ENCODE results near the gene LCE1B. TPM values are rescaled to one million over a fixed set of nuclear protein-coding genes. Genes with fewer than 3 reads are reported as not detected.

The LCE1B gene
- total RNA-seq, result not detected
- not detected for polyA plus RNA-seq

DNA sequence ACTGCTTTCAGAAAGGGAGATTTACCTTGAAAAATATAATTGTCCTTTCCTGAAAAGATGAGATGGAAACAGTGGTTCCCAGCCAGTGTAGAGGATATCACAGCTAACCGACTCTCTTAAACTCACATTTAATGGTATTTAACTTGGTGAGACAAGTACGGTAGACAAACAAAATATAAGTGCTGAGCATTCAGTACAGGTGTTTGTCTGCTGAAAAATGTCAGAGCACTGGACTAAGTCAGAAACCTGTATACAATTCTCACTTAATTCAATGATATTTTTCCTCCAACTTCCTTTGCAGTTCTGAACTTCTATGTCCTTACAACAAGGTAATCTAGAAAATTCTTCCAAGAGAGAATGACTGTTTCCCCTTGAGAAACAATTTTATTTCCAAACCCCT, at the start of gene LCE1B:
Gene LCE1B, plus strand, starts transcription at position 301 of the 400 bp plus-strand sequence. CDS start 476 bp downstream, outside the sequence.
- H3K4me3 ChIP-seq (ENCODE audit: low read depth in 1 of 3, low read length in 3 of 3), result no peak within 1 kb of the TSS
- peaks cover 0 to 7% (median 0%) of the 10 kb centered on the region in 4 donors for H3K27me3 ChIP-seq (ENCODE audit: control insufficient read depth in 4 of 4, insufficient read depth in 4 of 4, low read length in 3 of 4)
- DNase-seq (ENCODE audit: low spot score), result no peak
- H3K27ac ChIP-seq (ENCODE audit: low read depth in 1 of 2, low read length in 2 of 2), result no peak within 1 kb of the TSS
- H3K36me3 ChIP-seq (ENCODE audit: control insufficient read depth in 4 of 4, insufficient read depth in 3 of 4, low read depth in 1 of 4, low read length in 3 of 4), result no peaks in the 10 kb centered on the region
- 89% methylated on average over 2 of the region's 2 CpGs for WGBS
- H3K4me1 ChIP-seq (ENCODE audit: control insufficient read depth in 4 of 4, insufficient read depth in 4 of 4, low read length in 3 of 4), result no peaks in the 10 kb centered on the region
- no peak within 1 kb of the TSS for H3K9ac ChIP-seq (ENCODE audit: low read depth in 1 of 2, low read length in 2 of 2)
- TF ChIP-seq FOXA1 (IDR thresholded peaks at IDR 0.05) (no peak), HNF4A (conservative IDR thresholded peaks at IDR 0.05) (no peak)
- no peaks in the 10 kb centered on the region for H3K9me3 ChIP-seq (ENCODE audit: control insufficient read depth in 4 of 4, low read length in 3 of 4)

- no peak for TF ChIP-seq YY1 (IDR thresholded peaks at IDR 0.05)
- TF ChIP-seq RXRA (IDR thresholded peaks at IDR 0.05), result no peak
- TF ChIP-seq, protein P1, sequence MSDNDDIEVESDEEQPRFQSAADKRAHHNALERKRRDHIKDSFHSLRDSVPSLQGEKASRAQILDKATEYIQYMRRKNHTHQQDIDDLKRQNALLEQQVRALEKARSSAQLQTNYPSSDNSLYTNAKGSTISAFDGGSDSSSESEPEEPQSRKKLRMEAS (IDR thresholded peaks at IDR 0.05), result no peak
- no peak for TF ChIP-seq ZBTB33 (IDR thresholded peaks at IDR 0.05)
- no peak for TF ChIP-seq JUND (IDR thresholded peaks at IDR 0.05)
- no peak for TF ChIP-seq FOXA1 (IDR thresholded peaks at IDR 0.05)
- TF ChIP-seq, protein P2, sequence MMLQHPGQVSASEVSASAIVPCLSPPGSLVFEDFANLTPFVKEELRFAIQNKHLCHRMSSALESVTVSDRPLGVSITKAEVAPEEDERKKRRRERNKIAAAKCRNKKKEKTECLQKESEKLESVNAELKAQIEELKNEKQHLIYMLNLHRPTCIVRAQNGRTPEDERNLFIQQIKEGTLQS (IDR thresholded peaks at IDR 0.05), result no peak
- no peak for TF ChIP-seq EGR1 (IDR thresholded peaks at IDR 0.05; ENCODE audit: low read depth in 2 of 2)
- TF ChIP-seq RAD21 (IDR thresholded peaks at IDR 0.05), result no peak
- no peak for TF ChIP-seq HNF4G (IDR thresholded peaks at IDR 0.05)
- TF ChIP-seq GABPA (IDR thresholded peaks at IDR 0.05 in 1 of 2, conservative IDR thresholded peaks at IDR 0.05 in 1 of 2), result no peak
- no peak for TF ChIP-seq NR2F2 (IDR thresholded peaks at IDR 0.05)
- no peak for TF ChIP-seq FOXA2 (IDR thresholded peaks at IDR 0.05)
- TF ChIP-seq, protein P3, sequence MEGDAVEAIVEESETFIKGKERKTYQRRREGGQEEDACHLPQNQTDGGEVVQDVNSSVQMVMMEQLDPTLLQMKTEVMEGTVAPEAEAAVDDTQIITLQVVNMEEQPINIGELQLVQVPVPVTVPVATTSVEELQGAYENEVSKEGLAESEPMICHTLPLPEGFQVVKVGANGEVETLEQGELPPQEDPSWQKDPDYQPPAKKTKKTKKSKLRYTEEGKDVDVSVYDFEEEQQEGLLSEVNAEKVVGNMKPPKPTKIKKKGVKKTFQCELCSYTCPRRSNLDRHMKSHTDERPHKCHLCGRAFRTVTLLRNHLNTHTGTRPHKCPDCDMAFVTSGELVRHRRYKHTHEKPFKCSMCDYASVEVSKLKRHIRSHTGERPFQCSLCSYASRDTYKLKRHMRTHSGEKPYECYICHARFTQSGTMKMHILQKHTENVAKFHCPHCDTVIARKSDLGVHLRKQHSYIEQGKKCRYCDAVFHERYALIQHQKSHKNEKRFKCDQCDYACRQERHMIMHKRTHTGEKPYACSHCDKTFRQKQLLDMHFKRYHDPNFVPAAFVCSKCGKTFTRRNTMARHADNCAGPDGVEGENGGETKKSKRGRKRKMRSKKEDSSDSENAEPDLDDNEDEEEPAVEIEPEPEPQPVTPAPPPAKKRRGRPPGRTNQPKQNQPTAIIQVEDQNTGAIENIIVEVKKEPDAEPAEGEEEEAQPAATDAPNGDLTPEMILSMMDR (IDR thresholded peaks at IDR 0.05; ENCODE audit: low read depth, low read length, missing input control), result no peak
- TF ChIP-seq HNF4A (conservative IDR thresholded peaks at IDR 0.05), result no peak
- TF ChIP-seq TAF1 (conservative IDR thresholded peaks at IDR 0.05), result no peak
- no peak for TF ChIP-seq REST (IDR thresholded peaks at IDR 0.05)
- TF ChIP-seq SP1 (IDR thresholded peaks at IDR 0.05), result no peak
- H3K27ac ChIP-seq (ENCODE audit: low read depth in 1 of 2, low read length in 2 of 2), result no peak overlapping the region
- H3K9ac ChIP-seq (ENCODE audit: low read depth in 1 of 2, low read length in 2 of 2), result no peak overlapping the region
- no peaks in the 10 kb centered on the region for H3K36me3 ChIP-seq (ENCODE audit: control insufficient read depth in 4 of 4, insufficient read depth in 3 of 4, low read depth in 1 of 4, low read length in 3 of 4)
- 65% methylated on average over 8 of the region's 8 CpGs for WGBS
- no peaks in the 10 kb centered on the region for H3K4me1 ChIP-seq (ENCODE audit: control insufficient read depth in 4 of 4, insufficient read depth in 4 of 4, low read length in 3 of 4)
- DNase-seq (ENCODE audit: low spot score), result no peak
- peaks cover 0 to 3% (median 0%) of the 10 kb centered on the region in 4 donors for H3K27me3 ChIP-seq (ENCODE audit: control insufficient read depth in 4 of 4, insufficient read depth in 4 of 4, low read length in 3 of 4)
- H3K4me3 ChIP-seq (ENCODE audit: low read depth in 1 of 3, low read length in 3 of 3), result no peak overlapping the region
- no peaks in the 10 kb centered on the region for H3K9me3 ChIP-seq (ENCODE audit: control insufficient read depth in 4 of 4, low read length in 3 of 4)
Observed at GRCh38 chr1:152768847-152769533, 42.8 kb upstream of the LCE1B start.
